Stimulated activated CD8-positive, alpha-beta memory T cell treated with anti-CD3 and anti-CD28 coated beads, Interleukin-15, amount 100 ng/mL, for 4 hours (primary cell): ENCODE measurements around the gene SLC25A41.

Experiments
- DNase-seq, 2 donors: peaks; one replicate each; pipeline ENCODE4 v3.0.0-alpha.2; 2020; ENCODE audit warnings: low read depth in 2 of 2

SLC25A41 gene

DNA sequence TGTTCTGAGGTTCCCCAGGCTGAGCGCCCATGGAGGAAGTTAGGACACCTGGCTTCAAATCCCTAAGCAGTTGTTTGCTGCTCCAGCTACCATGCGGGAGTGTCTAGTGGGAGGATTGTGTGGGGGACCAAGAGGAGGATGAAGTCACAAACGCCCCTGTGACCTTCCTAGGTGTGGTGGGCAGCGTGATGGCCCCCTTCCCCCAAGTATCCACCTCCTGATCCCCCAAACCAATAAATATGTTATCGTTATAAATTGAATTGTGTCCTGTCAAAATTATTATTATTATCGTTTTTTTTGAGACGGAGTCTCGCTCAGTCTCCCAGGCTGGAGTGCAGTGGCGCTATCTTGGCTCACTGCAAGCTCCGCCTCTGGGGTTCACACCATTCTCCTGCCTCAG lies at the start of gene SLC25A41:
SLC25A41 (minus strand) TSS at position 101 of the 400 bp plus-strand sequence; CDS start at position 31, 70 bp downstream.
- no peak for DNase-seq

DNA sequence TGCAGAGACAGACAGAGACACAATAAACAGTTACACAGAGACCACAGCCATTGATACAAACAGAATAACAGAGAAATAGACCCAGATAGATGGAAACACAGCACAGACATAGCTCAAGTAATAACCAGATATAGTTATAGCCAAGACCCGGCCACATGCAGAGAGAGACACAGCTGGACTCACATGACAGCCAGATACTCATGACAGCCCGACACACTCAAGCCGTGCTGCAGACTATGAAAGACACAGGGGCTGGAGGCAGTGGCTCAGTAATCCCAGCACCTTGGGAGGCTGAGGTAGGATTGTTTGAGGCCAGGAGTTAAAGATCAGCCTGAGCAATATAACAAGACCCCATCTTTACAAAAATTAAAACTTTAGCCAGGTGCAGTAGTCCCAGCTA lies 49.7 kb upstream of the SLC25A41 start:
- DNase-seq = no peak

DNA sequence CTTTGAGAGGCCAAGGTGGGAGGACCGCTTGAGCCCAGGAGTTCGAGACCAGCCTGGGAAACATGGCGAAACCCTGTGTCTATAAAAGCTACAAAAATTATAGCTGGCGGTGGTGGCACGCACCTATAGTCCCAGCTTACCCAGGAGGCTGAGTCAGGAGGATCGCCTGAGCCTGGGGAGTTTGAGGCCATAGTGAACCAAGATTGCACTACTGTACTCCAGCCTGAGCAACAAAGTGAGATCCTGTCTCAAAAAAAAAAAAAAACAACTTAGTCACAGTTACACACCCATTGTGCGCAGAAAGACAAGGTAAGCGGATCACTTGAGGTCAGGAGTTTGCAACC lies 48.8 kb upstream of the SLC25A41 start:
- no peak for DNase-seq

DNA sequence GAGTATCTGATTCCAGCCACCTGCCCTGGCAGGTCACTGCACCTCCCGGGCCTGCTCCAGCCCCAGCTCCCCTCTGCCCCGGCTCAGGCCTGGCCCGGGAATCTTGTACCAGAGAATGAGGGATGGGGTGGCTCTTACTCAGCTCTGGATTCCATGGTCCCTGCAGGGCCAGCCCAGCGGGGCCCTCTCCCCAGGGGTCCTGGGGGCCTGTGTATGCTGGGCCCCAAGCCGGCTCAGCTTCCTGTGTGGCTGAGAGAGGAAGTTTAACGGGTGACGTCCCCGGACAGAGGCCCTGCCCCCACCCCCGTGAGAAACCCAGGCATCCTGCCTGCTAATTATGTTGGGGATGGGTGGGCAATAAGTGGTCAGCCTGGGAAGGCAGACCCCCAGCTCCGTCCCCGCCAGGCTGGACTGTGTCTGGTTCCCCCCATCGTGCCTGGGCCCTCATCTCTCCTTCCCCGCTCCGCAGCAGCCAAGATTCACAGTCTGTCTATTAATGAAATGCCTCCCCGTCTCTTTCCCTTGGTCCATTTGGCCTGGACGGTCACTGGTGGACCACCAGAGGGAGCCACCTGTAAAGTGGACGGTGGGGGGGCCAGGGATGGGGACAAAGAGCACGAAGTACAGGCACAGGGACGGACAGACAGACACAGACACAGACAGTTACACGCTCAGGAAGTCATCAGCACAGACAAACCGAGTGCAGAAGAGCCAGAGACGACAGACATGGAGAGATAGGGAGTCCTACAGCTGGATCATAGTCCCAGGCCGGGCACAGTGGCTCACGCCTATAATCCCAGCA lies 48.2 kb upstream of the SLC25A41 start, which contains the start of gene DENND1C:
DENND1C (minus strand) TSS at position 247 of the 802 bp plus-strand sequence; CDS start at position 155, 92 bp downstream.
- DNase-seq = peak in 1 of 2 donors; percentile 36

DNA sequence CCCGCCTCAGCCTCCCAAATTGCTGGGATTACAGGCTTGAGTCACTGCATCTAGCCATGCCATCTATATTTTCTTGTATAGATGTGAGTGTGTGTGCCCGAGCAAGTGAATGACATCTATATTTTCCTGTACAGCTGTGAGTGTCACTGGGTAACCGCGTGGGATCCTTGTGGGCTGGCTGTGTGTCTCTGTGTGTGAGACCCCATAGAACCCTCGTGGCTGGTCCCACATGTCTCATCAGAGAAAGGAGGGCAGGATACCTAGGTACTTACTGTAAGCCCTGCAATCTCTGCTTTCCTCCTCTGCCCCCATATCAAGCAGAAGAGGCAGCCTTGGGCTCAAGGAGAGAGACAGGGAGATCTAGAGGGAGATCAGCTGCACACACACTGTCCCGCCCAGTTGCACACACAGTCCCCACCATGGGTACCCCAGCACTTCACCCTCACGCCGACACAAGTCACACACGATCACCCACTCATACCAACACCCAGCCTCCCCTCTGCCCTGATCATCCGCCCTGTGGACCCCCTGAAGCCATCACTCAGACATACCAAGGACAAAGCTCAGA lies 47.4 kb upstream of the SLC25A41 start:
- DNase-seq = peak in 1 of 2 donors; percentile 39

DNA sequence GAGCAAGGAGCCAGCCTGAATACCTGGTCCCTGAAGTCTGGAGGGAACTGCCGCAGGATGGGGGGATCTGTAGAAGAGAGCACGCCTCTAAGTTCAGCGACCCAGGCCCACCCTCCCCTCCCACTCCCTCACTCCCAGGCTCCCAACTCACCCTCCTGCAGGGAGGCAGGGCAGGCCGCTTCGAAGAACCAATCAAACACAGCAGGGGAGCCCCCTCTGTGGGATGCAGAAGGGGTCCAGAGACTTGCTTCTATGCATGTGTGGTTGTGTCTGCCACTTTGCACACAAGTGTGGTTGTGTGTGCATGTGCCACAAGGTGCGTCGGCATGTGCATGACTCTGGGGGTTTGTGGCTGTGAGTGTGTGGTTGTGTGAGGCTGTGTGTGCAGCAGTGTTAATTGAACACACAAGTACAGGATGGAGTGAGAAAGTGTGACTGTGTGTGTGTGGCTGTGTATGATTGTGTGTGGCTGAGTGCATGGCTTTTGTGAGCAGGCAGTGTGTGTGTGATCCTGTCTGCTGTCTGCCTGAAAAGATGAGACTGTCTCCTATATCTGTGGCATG lies 46.4 kb upstream of the SLC25A41 start:
- no peak for DNase-seq

DNA sequence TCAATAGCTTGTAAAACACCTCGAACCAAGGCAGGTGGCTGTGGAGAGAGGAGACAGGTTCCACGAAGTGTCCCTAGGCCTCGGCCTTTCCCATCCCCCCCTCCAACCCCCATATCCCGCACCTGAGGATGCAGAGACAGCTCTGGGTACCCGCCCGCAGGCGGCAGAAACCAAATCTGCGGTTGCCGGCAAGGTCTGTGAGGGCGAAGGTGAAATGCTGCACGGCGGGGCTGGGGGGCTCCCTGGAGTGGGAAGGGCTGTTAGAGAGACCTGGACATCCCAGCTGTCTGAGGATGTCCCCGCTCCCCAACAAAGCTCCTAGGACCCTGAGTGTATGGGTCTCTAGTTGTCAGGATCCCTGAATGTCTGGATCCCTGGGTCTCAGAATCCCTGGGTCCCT lies 45.3 kb upstream of the SLC25A41 start:
- no peak for DNase-seq

DNA sequence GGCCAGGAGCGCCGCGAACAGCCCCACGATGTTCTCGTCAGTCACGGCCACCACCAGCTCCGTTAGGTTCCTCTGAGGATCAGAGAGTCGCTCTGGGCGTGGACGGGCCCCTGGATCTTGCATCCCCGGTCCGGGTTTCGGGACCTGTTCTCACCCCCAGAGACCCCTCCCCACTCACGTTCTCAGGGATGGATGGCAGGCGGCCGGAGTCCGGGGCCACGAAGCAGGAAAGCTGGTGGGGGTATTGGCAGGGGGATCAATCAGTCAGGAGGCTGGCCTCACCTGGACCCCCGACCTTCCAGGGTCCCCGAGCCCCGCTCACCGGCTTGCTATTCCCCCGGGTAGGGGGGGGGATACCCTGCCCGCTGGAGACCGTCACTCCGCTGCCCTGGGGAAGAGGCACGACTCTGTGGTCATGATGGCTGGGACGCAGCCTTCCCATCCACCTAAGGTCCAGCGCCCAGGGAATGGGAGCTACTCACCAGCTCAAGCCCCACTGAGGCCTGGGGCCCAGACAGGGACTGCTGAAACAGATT lies 43.4 kb upstream of the SLC25A41 start:
- DNase-seq = no peak

DNA sequence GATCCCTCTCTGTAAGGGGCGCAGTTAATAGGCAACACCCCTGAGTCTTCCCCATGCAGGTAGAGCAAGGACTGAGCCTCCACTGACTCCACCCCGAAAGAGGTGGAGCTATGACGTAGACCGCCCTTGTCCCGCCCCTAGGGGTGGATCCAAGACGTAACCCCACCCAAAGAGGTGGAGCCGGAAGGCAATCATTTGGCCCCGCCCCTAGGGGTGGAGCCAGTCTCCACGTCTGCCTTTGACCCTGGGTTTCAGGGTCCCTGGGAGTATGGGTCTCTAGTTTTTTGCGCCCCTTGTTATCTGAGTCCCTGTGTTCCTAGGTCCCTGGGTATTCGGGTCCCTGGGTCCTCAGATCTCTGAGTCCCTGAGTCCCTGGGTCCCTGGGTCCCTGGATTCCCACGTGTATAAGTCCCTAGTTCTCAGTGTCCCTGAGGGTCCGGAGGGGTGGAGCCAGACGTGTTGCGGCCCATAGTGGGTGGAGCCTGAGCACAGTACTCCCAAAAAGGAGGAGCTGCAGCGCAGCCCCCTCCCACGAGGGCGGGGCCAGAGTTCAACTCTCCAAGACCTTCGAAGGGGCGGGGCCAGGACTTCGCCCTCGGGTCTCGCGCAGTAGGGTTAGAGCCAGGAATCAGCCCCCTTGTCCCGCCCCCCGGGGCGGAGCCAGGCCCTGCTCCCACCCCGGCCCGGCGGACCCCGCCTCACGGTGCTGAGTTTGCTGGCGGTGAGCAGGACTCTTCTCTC lies 42.8 kb upstream of the SLC25A41 start:
- DNase-seq = no peak

DNA sequence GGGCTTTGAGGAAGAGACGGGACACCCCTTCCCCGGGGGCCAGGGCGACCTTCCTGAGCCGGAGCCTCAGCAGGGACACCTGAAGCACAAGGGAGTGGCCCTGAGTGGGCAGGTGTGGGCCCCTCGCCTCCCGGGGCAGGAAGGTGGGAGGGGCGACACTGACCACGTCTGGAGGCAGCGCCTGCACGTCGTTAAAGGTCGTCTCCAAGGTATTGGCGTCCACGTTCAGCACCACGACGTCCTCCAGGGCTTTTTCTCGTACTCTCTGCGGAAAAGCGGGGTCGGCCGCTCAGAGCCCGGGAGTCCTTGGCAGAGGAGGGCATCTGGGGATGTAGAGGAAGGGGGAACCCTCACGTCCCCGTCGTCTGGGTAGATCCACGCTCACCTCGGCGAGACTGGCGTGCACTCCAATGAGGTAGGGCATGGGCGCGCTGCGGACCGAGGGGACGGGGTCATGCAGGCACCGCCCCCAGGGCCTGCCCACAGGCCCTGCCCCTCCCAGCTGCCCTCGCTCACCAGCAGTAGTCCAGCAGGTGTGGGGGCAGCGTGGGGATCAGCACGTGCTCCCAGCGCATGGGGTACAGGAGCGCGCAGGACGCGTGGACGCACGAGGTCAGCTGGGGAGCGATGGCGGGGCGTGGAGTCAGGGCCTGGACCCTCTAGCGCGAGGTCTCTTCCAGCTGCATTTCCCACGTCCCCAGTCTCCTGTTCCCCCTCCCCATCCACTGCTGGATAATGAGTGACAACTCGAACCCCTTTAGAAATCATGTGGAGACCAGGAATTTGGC lies 42.0 kb upstream of the SLC25A41 start:
- no peak for DNase-seq

DNA sequence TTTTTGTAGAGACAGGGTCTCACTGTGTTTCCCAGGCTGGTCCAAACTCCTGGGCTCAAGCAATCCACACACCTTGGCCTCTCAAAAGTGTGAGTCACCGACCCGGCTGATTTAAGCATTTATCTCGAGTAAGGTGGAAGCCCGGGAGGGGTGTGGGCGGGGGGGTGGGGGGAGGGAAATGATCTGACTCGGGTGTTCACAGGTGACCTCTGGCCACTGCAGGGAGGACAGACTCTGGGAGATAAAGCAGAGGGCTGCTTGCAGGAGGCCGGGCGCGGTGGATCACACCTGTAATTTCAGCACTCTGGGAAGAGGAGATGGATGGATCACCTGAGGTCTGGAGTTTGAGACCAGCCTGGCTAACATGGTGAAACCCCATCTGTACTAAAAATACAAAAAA lies 40.1 kb upstream of the SLC25A41 start:
- DNase-seq = no peak

DNA sequence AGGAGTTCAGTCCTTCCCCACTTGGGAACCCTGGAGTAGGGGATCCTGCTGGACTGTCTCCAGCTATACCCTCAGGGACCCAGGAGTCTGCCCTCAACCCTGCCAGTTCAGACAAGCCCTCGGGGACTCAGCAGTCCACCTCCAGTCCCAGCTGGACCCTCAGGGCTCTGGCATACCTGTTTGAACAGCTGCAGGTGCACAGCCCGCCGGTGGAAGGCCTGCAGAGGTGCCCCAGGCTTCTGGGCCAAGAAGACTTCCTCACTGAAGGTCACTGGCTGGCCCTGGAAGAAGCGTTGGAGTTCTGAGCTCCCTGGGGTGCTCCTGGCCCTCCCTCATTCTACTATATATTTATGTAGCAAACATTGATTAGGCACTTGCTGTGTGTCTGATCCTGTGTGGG lies 39.1 kb upstream of the SLC25A41 start:
- no peak for DNase-seq

DNA sequence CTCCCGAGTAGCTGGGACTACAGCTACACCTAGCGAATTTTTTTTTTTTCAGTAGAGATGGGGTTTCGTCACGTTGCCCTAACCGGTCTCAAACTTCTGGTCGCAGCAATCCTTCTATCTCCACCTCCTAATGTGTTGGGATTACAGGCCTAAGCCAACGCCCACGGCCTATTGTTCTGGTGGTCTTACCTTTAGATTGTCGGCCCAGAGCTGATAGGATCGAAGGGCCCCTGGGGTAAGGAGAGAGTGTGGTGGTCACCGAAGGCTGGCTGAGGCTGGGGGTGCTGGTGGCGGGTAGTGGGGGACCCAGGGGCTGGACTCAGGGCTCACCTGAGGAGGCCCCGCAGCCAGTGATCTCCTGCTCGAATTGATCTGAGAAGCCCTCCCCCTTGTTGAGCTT lies 37.5 kb upstream of the SLC25A41 start:
- DNase-seq = no peak

DNA sequence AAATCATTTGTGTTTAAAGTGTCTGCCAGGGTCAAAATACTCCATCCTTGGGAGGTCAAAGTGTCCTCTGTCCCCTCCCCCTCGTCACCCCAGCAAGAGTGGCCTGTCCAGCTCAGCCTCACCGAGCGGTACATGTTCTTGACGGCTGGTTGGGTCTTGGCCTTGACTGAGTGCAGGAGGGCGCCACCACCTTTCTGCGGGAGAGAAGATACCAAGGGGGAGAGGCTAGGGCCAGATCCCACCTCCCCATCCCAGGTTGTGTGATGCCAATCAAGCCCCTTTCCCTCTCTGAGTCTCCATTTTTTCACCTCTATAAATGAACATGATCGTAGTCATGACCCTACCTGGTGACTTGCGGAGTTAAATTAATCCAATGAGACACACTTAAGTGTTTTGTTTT lies 36.6 kb upstream of the SLC25A41 start:
- no peak for DNase-seq

DNA sequence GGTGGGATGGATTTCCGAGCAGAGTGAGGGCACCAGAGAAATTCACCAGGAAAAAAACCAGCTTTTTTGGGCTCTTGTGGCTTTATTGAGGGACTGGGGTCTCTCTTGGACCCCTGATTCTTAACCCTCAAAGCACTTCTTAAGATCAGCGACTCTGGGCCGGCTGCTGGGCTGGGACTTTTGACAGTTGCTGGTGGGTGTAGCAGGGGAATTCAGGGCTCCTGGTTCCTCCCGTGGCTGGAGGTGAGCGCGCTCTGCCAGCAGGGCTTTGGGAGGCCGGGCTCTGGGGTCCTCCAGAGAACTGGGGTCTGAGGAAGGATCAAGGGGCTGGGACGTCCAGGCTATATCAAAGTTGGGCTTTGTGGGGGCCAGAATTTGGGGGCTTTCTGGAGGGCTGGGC lies 33.8 kb upstream of the SLC25A41 start:
- no peak for DNase-seq

DNA sequence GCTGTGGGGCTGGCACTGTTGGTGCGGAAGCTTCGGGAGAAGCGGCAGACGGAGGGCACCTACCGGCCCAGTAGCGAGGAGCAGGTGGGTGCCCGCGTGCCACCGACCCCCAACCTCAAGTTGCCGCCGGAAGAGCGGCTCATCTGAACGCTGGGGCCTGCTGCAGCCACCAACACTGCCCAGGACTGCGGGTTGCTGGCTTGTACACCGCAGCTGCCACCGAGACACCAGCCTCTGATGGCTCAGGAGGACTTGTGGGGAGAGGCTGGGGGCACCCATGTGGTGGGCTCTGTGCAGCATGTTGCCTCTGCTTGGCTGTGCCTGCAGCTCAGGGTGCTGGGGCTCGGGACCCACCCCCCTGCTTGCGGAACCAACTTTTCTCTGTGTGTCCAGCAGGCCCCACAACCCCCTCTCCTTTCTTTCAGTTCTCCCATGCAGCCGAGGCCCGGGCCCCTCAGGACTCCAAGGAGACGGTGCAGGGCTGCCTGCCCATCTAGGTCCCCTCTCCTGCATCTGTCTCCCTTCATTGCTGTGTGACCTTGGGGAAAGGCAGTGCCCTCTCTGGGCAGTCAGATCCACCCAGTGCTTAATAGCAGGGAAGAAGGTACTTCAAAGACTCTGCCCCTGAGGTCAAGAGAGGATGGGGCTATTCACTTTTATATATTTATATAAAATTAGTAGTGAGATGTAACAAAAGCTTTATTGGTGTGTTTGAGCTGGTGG lies 33.1 kb upstream of the SLC25A41 start:
- DNase-seq = no peak

DNA sequence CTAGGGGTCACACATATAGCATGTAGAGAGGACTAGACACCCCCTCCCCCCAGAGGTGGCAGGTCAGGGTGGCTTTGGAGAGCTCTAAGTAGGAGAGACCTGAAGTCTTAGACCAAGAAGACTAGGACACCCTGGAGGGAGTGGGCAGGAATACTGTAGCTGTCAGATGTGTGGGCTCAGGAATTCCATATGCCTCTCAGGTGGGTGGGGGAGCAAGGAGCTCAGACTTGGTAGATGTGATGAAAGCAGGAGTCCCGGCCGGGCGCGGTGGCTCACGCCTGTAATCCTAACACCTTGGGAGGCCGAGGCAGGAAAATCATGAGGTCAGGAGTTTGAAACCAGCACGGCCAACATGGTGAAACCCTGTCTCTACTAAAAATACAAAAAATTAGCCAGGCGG lies 32.1 kb upstream of the SLC25A41 start:
- DNase-seq = no peak

DNA sequence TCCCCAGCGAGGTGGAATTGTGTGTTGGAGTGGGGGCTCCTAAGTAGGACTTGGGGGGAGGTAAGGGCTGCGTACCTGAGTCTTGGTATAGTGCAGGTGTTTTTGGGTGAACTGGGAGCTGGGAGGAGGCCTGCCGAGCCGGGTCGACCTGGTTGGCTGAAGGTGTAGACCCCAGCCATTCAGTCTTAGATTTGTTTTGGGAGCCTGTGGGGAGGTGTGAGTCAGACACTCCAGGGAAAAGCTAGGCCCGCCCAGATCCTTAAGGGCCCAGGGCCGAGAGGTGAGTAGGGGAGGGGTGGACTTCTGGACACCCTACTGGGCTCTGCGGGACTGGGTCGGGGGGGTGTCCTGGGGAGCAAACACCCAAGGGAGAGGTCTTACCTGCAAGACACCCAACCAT lies 31.4 kb upstream of the SLC25A41 start:
- no peak for DNase-seq

DNA sequence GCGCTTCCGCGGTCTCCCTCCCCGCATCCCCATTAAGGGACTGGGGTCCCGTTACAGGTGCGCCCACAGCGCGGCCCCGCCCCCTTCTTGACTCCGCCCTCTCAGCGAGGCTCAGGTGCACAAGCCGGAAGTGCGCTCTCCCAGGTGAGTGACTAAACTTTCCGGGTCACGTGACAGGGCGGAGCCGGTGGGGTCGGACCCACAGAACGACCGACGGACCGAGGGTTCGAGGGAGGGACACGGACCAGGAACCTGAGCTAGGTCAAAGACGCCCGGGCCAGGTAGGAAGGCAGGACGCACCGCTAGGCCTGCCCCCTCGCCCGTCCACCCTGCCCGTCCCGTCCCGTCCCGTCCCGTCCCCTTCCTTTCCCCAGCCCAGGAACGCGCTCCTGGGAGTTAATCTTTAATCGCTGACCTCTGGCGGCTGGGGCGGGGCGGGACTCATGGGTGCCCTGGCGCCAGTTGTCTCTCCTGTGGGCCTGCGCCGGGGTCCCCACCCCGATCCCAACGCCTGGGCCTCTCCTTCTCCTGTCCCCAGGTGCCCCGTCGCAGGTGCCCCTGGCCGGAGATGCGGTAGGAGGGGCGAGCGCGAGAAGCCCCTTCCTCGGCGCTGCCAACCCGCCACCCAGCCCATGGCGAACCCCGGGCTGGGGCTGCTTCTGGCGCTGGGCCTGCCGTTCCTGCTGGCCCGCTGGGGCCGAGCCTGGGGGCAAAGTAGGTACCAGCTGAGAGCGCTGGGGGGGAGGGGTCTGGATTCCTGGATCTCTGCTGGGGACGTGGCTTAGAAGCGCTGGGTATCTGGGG lies 30.7 kb upstream of the SLC25A41 start, which contains the start of gene CRB3:
CRB3 (plus strand) TSS at position 202 of the 804 bp plus-strand sequence; CDS start at position 633, 431 bp downstream.
- DNase-seq = peak in 1 of 2 donors; percentile 14
